ENCODE measurements around the gene GJA10.
"Not testable (repeated sequence)": the region's sequence is repeated elsewhere in the genome, so short reads cannot be mapped to it uniquely, and the experiment has no call there.

The GJA10 gene

DNA sequence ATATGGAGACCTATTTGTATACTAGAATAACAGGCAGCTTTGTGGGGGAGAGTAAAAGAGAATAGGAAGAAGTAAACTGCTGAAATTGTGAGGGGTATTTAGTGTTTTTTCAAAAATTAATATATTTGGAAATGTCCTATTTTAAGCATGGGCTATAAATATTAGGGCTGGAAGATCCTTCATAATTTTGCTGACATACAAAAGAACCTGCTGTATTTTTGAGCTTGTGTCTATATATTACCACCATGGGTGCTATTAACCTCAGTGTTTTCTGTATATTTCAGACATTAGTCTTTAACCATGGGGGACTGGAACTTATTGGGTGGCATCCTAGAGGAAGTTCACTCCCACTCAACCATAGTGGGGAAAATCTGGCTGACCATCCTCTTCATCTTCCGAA is at the start of gene GJA10:
Gene GJA10, plus strand, starts transcription at position 301 of the 400 bp plus-strand sequence. Its CDS starts 0 bp downstream, at position 301.
- no peak for TF ChIP-seq POU6F1 (CRISPR knock-in tag; IDR thresholded peaks at IDR 0.05; ENCODE audit: borderline replicate concordance, low read depth)
- TF ChIP-seq ZNF8 (CRISPR knock-in tag; IDR thresholded peaks at IDR 0.05): no peak
- TF ChIP-seq TCF4 (CRISPR knock-in tag; IDR thresholded peaks at IDR 0.05; ENCODE audit: borderline replicate concordance): no peak
- TF ChIP-seq CREB5 (CRISPR knock-in tag; IDR thresholded peaks at IDR 0.05; ENCODE audit: low read depth): no peak
- TF ChIP-seq, protein P1, sequence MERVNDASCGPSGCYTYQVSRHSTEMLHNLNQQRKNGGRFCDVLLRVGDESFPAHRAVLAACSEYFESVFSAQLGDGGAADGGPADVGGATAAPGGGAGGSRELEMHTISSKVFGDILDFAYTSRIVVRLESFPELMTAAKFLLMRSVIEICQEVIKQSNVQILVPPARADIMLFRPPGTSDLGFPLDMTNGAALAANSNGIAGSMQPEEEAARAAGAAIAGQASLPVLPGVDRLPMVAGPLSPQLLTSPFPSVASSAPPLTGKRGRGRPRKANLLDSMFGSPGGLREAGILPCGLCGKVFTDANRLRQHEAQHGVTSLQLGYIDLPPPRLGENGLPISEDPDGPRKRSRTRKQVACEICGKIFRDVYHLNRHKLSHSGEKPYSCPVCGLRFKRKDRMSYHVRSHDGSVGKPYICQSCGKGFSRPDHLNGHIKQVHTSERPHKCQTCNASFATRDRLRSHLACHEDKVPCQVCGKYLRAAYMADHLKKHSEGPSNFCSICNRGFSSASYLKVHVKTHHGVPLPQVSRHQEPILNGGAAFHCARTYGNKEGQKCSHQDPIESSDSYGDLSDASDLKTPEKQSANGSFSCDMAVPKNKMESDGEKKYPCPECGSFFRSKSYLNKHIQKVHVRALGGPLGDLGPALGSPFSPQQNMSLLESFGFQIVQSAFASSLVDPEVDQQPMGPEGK (CRISPR knock-in tag; IDR thresholded peaks at IDR 0.05; ENCODE audit: borderline replicate concordance): no peak
- no peak for TF ChIP-seq GLIS3 (CRISPR knock-in tag; IDR thresholded peaks at IDR 0.05)
- no peak for TF ChIP-seq OSR1 (CRISPR knock-in tag; IDR thresholded peaks at IDR 0.05)
- no peak for TF ChIP-seq ZFP30 (CRISPR knock-in tag; IDR thresholded peaks at IDR 0.05)
- no peak for TF ChIP-seq ZNF70 (CRISPR knock-in tag; IDR thresholded peaks at IDR 0.05)
- no peak for TF ChIP-seq TOX (CRISPR knock-in tag; IDR thresholded peaks at IDR 0.05; ENCODE audit: borderline replicate concordance)
- TF ChIP-seq RARB (CRISPR knock-in tag; IDR thresholded peaks at IDR 0.05): no peak
- no peak for TF ChIP-seq CSDC2 (CRISPR knock-in tag; IDR thresholded peaks at IDR 0.05)
- TF ChIP-seq ISL1 (CRISPR knock-in tag; IDR thresholded peaks at IDR 0.05): no peak
- TF ChIP-seq ZFP3 (CRISPR knock-in tag; IDR thresholded peaks at IDR 0.05): no peak
- TF ChIP-seq ESRRG (CRISPR knock-in tag; IDR thresholded peaks at IDR 0.05): no peak
- TF ChIP-seq PPARA (CRISPR knock-in tag; IDR thresholded peaks at IDR 0.05; ENCODE audit: borderline replicate concordance): no peak
- no peak for TF ChIP-seq BACH2 (CRISPR knock-in tag; IDR thresholded peaks at IDR 0.05; ENCODE audit: borderline replicate concordance)
- no peak for TF ChIP-seq ARNTL (CRISPR knock-in tag; IDR thresholded peaks at IDR 0.05; ENCODE audit: borderline replicate concordance, low read depth)
- no peak for TF ChIP-seq ZC3H10 (CRISPR knock-in tag; IDR thresholded peaks at IDR 0.05)
- TF ChIP-seq SNAI2 (CRISPR knock-in tag; IDR thresholded peaks at IDR 0.05): no peak
- ATAC-seq: no peak

DNA sequence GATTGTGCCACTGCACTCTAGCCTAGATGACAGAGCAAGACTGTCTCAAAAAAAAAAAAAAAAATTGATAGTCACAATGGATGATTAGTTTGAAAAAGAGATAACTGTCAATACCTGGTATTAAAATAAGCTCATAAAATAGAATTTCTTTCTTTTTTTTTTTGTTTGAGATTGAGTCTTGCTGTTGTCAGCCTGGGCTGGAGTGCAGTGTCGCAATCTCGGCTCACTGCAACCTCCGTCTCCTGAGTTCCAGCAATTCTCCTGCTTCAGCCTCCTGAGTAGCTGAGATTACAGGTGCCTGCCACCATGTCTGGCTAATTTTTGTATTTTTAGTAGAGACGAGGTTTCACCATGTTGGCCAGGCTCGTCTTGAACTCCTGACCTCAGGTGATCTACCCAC is 46.8 kb upstream of the GJA10 start:
- not testable (repeated sequence) for ATAC-seq

GRCh38 chr6:89853068-89853467 is 41.2 kb upstream of the GJA10 start:
- TF ChIP-seq TCF4 (CRISPR knock-in tag; IDR thresholded peaks at IDR 0.05; ENCODE audit: borderline replicate concordance) (no peak), OSR1 (CRISPR knock-in tag; IDR thresholded peaks at IDR 0.05) (no peak), GLIS3 (CRISPR knock-in tag; IDR thresholded peaks at IDR 0.05) (no peak), CSDC2 (CRISPR knock-in tag; IDR thresholded peaks at IDR 0.05) (no peak), TOX (CRISPR knock-in tag; IDR thresholded peaks at IDR 0.05; ENCODE audit: borderline replicate concordance) (no peak), CSRNP3 (CRISPR knock-in tag; IDR thresholded peaks at IDR 0.05) (no peak), RARB (CRISPR knock-in tag; IDR thresholded peaks at IDR 0.05) (no peak), POU6F1 (CRISPR knock-in tag; IDR thresholded peaks at IDR 0.05; ENCODE audit: borderline replicate concordance, low read depth) (no peak), SNAI2 (CRISPR knock-in tag; IDR thresholded peaks at IDR 0.05) (no peak), BACH2 (CRISPR knock-in tag; IDR thresholded peaks at IDR 0.05; ENCODE audit: borderline replicate concordance) (no peak), ZNF8 (CRISPR knock-in tag; IDR thresholded peaks at IDR 0.05) (no peak), ISL1 (CRISPR knock-in tag; IDR thresholded peaks at IDR 0.05) (no peak)
- TF ChIP-seq, protein P2, sequence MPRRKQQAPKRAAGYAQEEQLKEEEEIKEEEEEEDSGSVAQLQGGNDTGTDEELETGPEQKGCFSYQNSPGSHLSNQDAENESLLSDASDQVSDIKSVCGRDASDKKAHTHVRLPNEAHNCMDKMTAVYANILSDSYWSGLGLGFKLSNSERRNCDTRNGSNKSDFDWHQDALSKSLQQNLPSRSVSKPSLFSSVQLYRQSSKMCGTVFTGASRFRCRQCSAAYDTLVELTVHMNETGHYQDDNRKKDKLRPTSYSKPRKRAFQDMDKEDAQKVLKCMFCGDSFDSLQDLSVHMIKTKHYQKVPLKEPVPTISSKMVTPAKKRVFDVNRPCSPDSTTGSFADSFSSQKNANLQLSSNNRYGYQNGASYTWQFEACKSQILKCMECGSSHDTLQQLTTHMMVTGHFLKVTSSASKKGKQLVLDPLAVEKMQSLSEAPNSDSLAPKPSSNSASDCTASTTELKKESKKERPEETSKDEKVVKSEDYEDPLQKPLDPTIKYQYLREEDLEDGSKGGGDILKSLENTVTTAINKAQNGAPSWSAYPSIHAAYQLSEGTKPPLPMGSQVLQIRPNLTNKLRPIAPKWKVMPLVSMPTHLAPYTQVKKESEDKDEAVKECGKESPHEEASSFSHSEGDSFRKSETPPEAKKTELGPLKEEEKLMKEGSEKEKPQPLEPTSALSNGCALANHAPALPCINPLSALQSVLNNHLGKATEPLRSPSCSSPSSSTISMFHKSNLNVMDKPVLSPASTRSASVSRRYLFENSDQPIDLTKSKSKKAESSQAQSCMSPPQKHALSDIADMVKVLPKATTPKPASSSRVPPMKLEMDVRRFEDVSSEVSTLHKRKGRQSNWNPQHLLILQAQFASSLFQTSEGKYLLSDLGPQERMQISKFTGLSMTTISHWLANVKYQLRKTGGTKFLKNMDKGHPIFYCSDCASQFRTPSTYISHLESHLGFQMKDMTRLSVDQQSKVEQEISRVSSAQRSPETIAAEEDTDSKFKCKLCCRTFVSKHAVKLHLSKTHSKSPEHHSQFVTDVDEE (CRISPR knock-in tag; IDR thresholded peaks at IDR 0.05): no peak
- TF ChIP-seq, protein P1 (CRISPR knock-in tag; IDR thresholded peaks at IDR 0.05; ENCODE audit: borderline replicate concordance): no peak
- ATAC-seq: peak; percentile 88

All from SK-N-SH treated with all-trans-retinoic acid at 6 μM for 48 hours (cell line).